ENCODE results near the gene SHLD2.
"Not testable (repeated sequence)": the region's sequence is repeated elsewhere in the genome, so short reads cannot be mapped to it uniquely, and the experiment has no call there.

SHLD2 gene

DNA sequence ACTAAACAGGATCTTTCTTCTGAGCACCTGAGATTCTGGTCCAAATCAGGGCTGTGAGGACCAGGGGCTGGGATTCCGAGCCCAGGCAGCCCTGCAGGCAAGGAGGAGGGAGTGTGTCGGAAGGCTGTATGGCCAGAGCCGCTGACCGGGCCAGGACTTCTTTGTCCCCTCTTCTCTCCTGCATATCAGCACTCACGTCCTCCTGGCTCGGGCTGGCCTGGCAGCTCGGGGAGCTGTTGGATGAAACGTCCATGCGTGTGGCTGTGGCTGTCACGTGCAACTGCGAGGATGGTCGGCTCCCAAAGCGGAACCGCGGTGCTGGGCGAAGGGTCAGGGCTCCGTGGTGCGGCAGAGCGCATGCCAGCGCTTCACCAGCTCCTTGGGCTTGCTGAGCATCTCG lies 118.8 kb downstream of the SHLD2 start:
- not testable (repeated sequence) for DNase-seq (ENCODE audit: low read depth); H3K4me3 ChIP-seq (ENCODE audit: control insufficient read depth, low read depth, low read length)

DNA sequence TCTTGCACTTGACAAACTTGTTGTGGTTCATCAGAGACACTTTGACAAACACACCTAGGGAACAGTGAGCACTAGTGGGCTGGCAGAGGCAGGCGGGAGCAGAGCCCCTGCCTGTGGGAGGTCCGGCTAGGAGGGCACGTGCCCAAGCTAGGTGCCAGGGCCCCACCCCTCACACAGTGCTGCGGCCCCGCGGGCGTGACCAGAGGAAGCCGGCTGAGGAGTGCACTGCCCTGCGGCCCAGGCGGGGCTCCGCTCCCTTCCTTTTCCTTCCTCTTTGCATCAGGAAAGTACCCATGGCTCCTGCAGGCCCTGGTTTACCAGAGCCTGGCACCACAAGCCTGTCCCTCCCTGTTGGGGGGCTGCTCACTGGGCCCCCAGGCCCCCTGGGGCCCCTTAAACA lies 121.1 kb downstream of the SHLD2 start:
- not testable (repeated sequence) for H3K4me3 ChIP-seq (ENCODE audit: control insufficient read depth, low read depth, low read length); DNase-seq (ENCODE audit: low read depth)

DNA sequence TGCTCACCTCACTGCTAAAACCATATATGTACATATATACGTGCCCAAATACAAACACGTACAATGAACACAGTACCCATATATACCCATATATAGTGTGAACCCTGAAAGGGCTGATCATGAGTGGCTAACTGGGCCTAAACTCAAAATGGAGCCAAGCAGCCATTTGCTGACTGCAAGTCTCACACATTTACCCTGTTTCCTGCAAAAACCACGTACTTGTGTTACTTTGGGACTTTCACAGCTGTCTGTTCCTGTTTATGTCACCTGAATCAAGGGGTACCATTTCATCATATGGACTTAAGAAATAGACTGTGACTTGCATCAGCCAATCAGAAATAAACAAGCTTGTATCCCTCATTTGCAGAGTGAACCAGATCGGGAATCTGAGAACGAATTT lies 124.4 kb downstream of the SHLD2 start:
- not testable (repeated sequence) for DNase-seq (ENCODE audit: low read depth); H3K4me3 ChIP-seq (ENCODE audit: control insufficient read depth, low read depth, low read length)

DNA sequence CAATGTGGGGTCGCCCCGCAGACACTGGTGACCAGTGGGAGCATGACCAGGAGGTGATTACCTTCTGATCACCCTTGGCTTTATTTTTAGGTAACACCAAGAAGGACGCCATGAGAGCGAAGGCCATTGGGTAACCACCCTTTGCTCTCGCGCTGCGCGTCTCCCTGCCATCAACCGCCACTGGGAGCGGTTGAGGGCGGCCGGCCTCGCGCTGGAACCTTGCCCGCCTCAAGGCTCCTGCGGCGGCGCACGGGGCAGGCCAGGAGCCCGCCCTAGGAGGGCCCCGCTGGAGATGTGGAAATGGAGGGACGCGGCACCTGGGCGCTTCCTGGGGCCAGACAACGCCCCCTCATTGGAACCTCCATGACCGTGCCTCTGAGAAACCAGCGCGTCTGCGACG lies 127.8 kb downstream of the SHLD2 start:
- H3K4me3 ChIP-seq (ENCODE audit: control insufficient read depth, low read depth, low read length); DNase-seq (ENCODE audit: low read depth): not testable (repeated sequence)

DNA sequence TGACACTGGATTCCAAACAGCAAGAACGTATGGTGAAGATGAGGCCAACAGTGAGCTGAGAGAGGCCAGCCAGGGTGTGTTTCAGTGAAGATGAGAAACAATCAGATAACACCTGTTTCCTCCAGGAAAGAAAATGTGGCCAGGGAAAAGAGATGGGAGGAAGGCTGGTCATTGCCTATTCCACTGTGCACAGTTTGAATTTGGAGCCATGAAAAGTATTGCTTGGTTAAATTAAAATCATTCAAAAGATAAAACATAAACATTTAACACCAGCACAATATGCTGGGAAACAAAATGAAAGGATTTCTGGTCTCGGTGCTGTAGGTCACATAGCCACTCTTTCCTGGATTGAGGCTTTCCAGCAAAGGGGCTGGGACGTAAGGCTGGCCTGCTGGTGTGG lies 130.1 kb downstream of the SHLD2 start, which contains the start of gene NUTM2A:
Gene NUTM2A, plus strand, starts transcription at position 301 of the 400 bp plus-strand sequence. CDS start 383 bp downstream, outside the sequence.
- not testable (repeated sequence) for H3K4me3 ChIP-seq (ENCODE audit: control insufficient read depth, low read depth, low read length); DNase-seq (ENCODE audit: low read depth)

DNA sequence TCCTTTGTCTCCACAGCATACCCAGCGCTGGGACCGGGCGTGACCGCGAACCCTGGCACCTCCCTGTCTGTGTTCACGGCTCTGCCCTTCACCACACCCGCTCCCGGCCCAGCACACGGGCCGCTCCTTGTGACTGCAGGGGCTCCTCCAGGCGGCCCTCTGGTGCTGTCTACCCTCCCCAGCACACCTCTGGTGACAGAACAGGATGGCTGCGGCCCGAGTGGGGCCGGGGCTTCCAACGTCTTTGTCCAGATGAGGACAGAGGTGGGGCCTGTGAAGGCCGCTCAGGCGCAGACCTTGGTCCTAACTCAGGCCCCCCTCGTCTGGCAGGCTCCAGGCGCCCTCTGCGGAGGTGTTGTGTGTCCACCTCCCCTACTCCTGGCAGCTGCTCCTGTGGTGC lies 133.2 kb downstream of the SHLD2 start:
- not testable (repeated sequence) for DNase-seq (ENCODE audit: low read depth); H3K4me3 ChIP-seq (ENCODE audit: control insufficient read depth, low read depth, low read length)

DNA sequence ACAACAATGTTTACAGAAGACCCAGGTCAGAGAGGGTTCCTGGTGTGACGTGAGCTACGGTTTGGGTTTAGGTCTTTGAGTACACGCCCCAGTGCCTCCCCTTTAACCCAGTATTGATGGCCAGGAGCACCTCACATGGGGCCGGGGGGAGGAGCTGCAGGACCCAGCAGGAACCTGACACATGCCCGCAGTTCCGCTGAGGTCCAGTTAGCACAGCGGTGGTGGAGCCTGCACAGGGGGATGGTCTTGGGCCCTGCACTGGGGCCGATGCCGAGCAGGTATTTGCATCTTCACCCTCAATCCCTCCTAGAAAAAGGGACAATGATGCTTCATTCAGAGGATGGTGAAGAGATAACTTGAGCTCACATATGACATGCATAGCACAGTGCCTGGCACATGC lies 134.2 kb downstream of the SHLD2 start:
- H3K4me3 ChIP-seq (ENCODE audit: control insufficient read depth, low read depth, low read length); DNase-seq (ENCODE audit: low read depth): not testable (repeated sequence)

DNA sequence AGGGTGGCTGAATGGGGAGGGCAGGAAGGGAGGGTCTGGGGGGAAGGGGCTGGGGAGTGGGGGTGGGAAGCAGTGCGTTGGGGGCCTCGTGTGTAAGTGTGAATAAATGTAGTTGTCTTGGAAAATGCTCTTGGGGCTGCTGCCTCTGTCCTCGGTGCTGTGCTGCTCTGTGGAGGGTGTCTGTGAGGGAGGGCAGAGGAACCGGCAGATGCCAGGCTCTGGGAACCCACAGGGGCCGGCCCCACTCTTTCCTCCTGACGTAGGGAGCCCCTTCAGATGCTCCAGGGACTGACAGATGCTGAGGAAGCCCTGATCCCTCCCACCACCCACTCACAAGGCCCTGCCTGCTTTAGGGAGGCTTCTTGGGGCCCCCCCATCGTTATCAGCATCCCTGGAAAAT lies 139.8 kb downstream of the SHLD2 start:
- DNase-seq (ENCODE audit: low read depth); H3K4me3 ChIP-seq (ENCODE audit: control insufficient read depth, low read depth, low read length): not testable (repeated sequence)

DNA sequence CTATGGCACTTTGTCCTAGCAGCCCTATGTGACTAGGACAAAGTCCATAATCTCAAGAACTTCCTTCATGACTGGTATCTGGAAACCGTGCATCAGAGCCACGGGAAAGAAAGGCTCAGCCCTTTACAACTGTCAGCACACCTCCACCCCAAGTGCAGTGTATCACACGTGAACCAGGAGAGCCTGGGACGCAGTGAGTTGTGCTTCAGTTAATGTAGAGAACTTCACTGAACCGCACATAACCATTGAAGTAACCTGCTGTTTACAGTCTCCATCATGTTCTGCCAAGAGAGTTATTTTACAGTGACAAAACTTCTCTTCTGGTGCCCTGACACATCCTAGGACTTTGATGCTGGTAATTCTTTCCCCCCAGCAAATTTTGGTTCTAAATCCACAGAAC lies 142.2 kb downstream of the SHLD2 start:
- H3K4me3 ChIP-seq (ENCODE audit: control insufficient read depth, low read depth, low read length); DNase-seq (ENCODE audit: low read depth): not testable (repeated sequence)

DNA sequence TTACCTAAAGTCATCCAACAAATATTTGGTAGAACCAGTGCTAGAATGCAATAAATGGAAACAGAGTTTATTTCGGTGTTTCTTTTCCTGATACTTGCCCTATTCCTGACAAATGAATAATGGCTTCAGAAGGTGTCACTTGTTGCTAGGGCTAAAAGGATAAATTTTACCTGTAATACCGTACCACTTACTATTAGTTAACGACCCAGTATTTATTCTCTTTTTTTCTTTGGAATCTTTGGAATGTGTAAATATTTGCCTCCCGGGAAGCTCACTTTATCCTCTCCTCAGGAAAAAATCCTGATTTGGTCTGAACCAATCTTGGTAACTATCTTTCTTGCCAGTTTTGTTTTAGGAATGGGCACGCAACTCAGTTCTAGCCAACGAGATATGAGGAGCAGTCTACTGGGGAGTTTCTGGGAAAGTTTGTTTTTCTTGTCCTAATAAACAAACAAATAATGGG lies 144.4 kb downstream of the SHLD2 start:
- not testable (repeated sequence) for DNase-seq (ENCODE audit: low read depth); H3K4me3 ChIP-seq (ENCODE audit: control insufficient read depth, low read depth, low read length)
